ENCODE results near the gene PGS1.

- no peak for TF ChIP-seq CTCF (IDR thresholded peaks at IDR 0.05; ENCODE audit: poor library complexity)
- no peak for TF ChIP-seq EZH2phosphoT487 (IDR thresholded peaks at IDR 0.05; ENCODE audit: low read depth, severe bottlenecking, unreplicated experiment)
- no peak for TF ChIP-seq EZH2 (IDR thresholded peaks at IDR 0.05; ENCODE audit: borderline replicate concordance)
Observed at GRCh38 chr17:78335209-78335608, 43.2 kb upstream of the PGS1 start.
